SH-SY5Y (cell line): ENCODE measurements around the gene CGNL1.

Source experiments
- GATA2 ChIP-seq: IDR thresholded peaks from 2 replicates; pipeline ENCODE4 v1.6.1; 2011; ENCODE audit warnings: mild to moderate bottlenecking, low read depth, low read length
- GATA3 ChIP-seq: IDR thresholded peaks from 2 replicates; pipeline ENCODE4 v1.6.1; 2011; ENCODE audit warnings: low read depth, mild to moderate bottlenecking, low read length, moderate library complexity

CGNL1 gene

GRCh38 chr15:57547243-57547755, 171.0 kb downstream of the CGNL1 start:
- TF ChIP-seq GATA3 = no peak
- no peak for TF ChIP-seq GATA2

GRCh38 chr15:57548351-57548750, 172.0 kb downstream of the CGNL1 start:
- TF ChIP-seq GATA3 = no peak
- no peak for TF ChIP-seq GATA2

- TF ChIP-seq GATA3 (no peak), GATA2 (no peak)
Measured at GRCh38 chr15:57548835-57549234, 172.5 kb downstream of the CGNL1 start.

GRCh38 chr15:57549935-57550334, 173.6 kb downstream of the CGNL1 start:
- no peak for TF ChIP-seq GATA3
- no peak for TF ChIP-seq GATA2

- no peak for TF ChIP-seq GATA2
- no peak for TF ChIP-seq GATA3
Measured at GRCh38 chr15:57550640-57551039, 174.3 kb downstream of the CGNL1 start.

- TF ChIP-seq GATA2 = no peak
- TF ChIP-seq GATA3 = no peak
Measured at GRCh38 chr15:57551715-57552677, 175.7 kb downstream of the CGNL1 start.

- TF ChIP-seq GATA2 (no peak), GATA3 (no peak)
Measured at GRCh38 chr15:57552678-57553334, 176.5 kb downstream of the CGNL1 start.

GRCh38 chr15:57553526-57553925, 177.2 kb downstream of the CGNL1 start:
- TF ChIP-seq GATA3 (no peak), GATA2 (no peak)

GRCh38 chr15:57554063-57554811, 177.9 kb downstream of the CGNL1 start:
- TF ChIP-seq GATA3 (no peak), GATA2 (no peak)

- no peak for TF ChIP-seq GATA3
- TF ChIP-seq GATA2 = no peak
Measured at GRCh38 chr15:57554812-57555179, 178.5 kb downstream of the CGNL1 start.

- TF ChIP-seq GATA3 = no peak
Measured at GRCh38 chr15:57555270-57555669, 179.0 kb downstream of the CGNL1 start.

- TF ChIP-seq GATA3 = no peak
- TF ChIP-seq GATA2 = no peak
Measured at GRCh38 chr15:57556040-57556439, 179.7 kb downstream of the CGNL1 start.

GRCh38 chr15:57557267-57557666, 181.0 kb downstream of the CGNL1 start:
- no peak for TF ChIP-seq GATA3
- TF ChIP-seq GATA2 = no peak

- TF ChIP-seq GATA3 (no peak), GATA2 (no peak)
Measured at GRCh38 chr15:57557810-57558209, 181.5 kb downstream of the CGNL1 start.
